B cell (primary cell): Measurements from ENCODE around the gene COL5A2. TPM values are rescaled to one million over a fixed set of nuclear protein-coding genes. Genes with fewer than 3 reads are reported as not detected.

Experiments used
- ATAC-seq: fragments of 200-7000 bp; cut with Tn5 transposase; one replicate; pipeline ENCODE4 v1.10.0; 2021; ENCODE audit warnings: low read depth, mild to moderate bottlenecking, moderate number of reproducible peaks, moderate library complexity
- CTCF ChIA-PET: fragments of 350-600 bp; sonication (Branson Sonifier 250); formaldehyde crosslinking; loops from one replicate; lab custom pipeline; 2021; ENCODE audit warnings: antibody characterized with exemption, inconsistent platforms; lab: Charles Lee
- POLR2A ChIA-PET: fragments of 350-600 bp; sonication (Branson Sonifier 250); formaldehyde crosslinking; loops from one replicate; lab custom pipeline; 2021; ENCODE audit warnings: antibody characterized with exemption; lab: Charles Lee
- DNase-seq: peaks from one replicate; pipeline ENCODE4 v3.0.0; 2013
- H2AFZ ChIP-seq: 2 replicates; pipeline ENCODE4 v1.6.1; 2012; ENCODE audit warnings: mild to moderate bottlenecking, low read depth, low read length; ENCODE audit not compliant: insufficient read depth, poor library complexity, severe bottlenecking
- H3K27ac ChIP-seq, 2 donors: 1 replicate in 1 of 2; 2 replicates in 1 of 2; pipeline ENCODE4 v1.5.1; 2012 to 2013; ENCODE audit warnings: low read length in 2 of 2, mild to moderate bottlenecking in 2 of 2, moderate library complexity in 1 of 2
- H3K27me3 ChIP-seq, 4 experiments: fragments of 200-600 bp in 1 of 4; sonication (generic) in 1 of 4; replicated peaks in 1 of 4; 1 replicate in 2 of 4; 2 replicates in 2 of 4; pipeline versions ENCODE4 v1.6.1 to v1.7.0; 2013 to 2016; ENCODE audit warnings: low read length in 3 of 4, mild to moderate bottlenecking in 2 of 4, mixed read lengths in 1 of 4, moderate library complexity in 1 of 4; ENCODE audit not compliant: insufficient read depth in 4 of 4, control insufficient read depth in 3 of 4; ENCODE audit errors: control extremely low read depth in 1 of 4
- H3K36me3 ChIP-seq, 2 experiments: replicated peaks in 1 of 2; 1 replicate in 1 of 2; 2 replicates in 1 of 2; pipeline versions ENCODE4 v1.6.1 to v1.7.1; 2013; ENCODE audit warnings: low read length in 1 of 2; ENCODE audit not compliant: insufficient read depth in 2 of 2, control insufficient read depth in 1 of 2; ENCODE audit errors: control extremely low read depth in 1 of 2, extremely low read depth in 1 of 2
- H3K4me1 ChIP-seq, 2 donors: fragments of 200-600 bp in 1 of 2; sonication (generic) in 1 of 2; 1 replicate in 1 of 2; 2 replicates in 1 of 2; pipeline versions ENCODE4 v1.5.1 to v1.6.1; 2013 to 2017; ENCODE audit warnings: low read length in 2 of 2; ENCODE audit not compliant: control insufficient read depth in 2 of 2, insufficient read depth in 2 of 2
- H3K4me2 ChIP-seq: replicated peaks from 2 replicates; pipeline ENCODE3; 2012; ENCODE audit warnings: mild to moderate bottlenecking, low read depth, low read length; ENCODE audit not compliant: poor library complexity, severe bottlenecking
- H3K4me3 ChIP-seq, 5 experiments: fragments of 200-600 bp in 1 of 5; sonication (generic) in 1 of 5; 1 replicate in 3 of 5; 2 replicates in 2 of 5; pipeline versions ENCODE4 v1.5.1 to v1.7.0; 2011 to 2016; ENCODE audit warnings: low read length in 4 of 5, mild to moderate bottlenecking in 4 of 5, low read depth in 2 of 5, control low read depth in 1 of 5, moderate library complexity in 1 of 5; ENCODE audit not compliant: insufficient read depth in 1 of 5; ENCODE audit errors: control extremely low read depth in 1 of 5, extremely low read depth in 1 of 5
- H3K79me2 ChIP-seq: fragments of 200-600 bp; sonication (generic); one replicate; pipeline ENCODE4 v1.6.0; 2016; ENCODE audit warnings: low read length; ENCODE audit not compliant: control insufficient read depth, insufficient read depth
- H3K9ac ChIP-seq: fragments of 200-600 bp; sonication (generic); 2 replicates; pipeline ENCODE4 v1.6.1; 2017; ENCODE audit warnings: mild to moderate bottlenecking, low read length, moderate library complexity
- H3K9me3 ChIP-seq, 3 donors: one replicate each; pipeline versions ENCODE4 v1.6.1 to v1.7.1; 2013; ENCODE audit warnings: low read length in 2 of 3; ENCODE audit not compliant: control insufficient read depth in 2 of 3, insufficient read depth in 1 of 3; ENCODE audit errors: control extremely low read depth in 1 of 3
- H4K20me1 ChIP-seq: 2 replicates; pipeline ENCODE4 v1.6.0; 2012; ENCODE audit warnings: mild to moderate bottlenecking, low read length; ENCODE audit not compliant: insufficient read depth, control insufficient read depth, poor library complexity, severe bottlenecking
- H3K27ac Mint-ChIP-seq: one replicate; pipeline ENCODE4 v1.8.0; 2021; ENCODE audit warnings: mixed read lengths
- H3K27me3 Mint-ChIP-seq: one replicate; pipeline ENCODE4 v1.8.0; 2021; ENCODE audit warnings: mixed read lengths
- H3K4me1 Mint-ChIP-seq: one replicate; pipeline ENCODE4 v1.8.0; 2021; ENCODE audit warnings: mixed read lengths
- H3K4me3 Mint-ChIP-seq: one replicate; pipeline ENCODE4 v1.8.0; 2021; ENCODE audit warnings: mixed read lengths
- H3K9me3 Mint-ChIP-seq: one replicate; pipeline ENCODE4 v1.8.0; 2022; ENCODE audit warnings: mixed read lengths; ENCODE audit not compliant: insufficient read depth
- EZH2 ChIP-seq: IDR thresholded peaks from 2 replicates; pipeline ENCODE4 v1.6.1; 2012; ENCODE audit warnings: borderline replicate concordance, low read depth, mild to moderate bottlenecking, moderate library complexity, low read length; ENCODE audit not compliant: insufficient read depth, poor library complexity, severe bottlenecking
- WGBS: methylation state at CpG from one replicate; pipeline ENCODE4 v1.1.5; 2013; ENCODE audit warnings: missing lambda C conversion rate; ENCODE audit not compliant: insufficient coverage; 5-methylcytosine and 5-hydroxymethylcytosine counted together
- intact Hi-C: fragments of 100-400 bp; cut with micrococcal nuclease; formaldehyde crosslinking; loops from one replicate; pipeline ENCODE4 v1.10.0; 2022
- polyA plus RNA-seq: library from polyadenylated mRNA; depleted of rRNA; stranded (reverse); fragments of >200 nt; gene quantifications from 2 replicates; pipeline ENCODE4 v1.2.3, GENCODE V29; 2012
- total RNA-seq, 2 donors: library from RNA; stranded (reverse); fragments of 120-200 nt in 1 of 2; gene quantifications; 1 replicate in 1 of 2; 2 replicates in 1 of 2; pipeline versions ENCODE4 v1.2.3 to v1.2.4, GENCODE V29; 2013 to 2022
- TF ChIP-seq, protein P1 (sequence below): fragments of 200-600 bp; IDR thresholded peaks from one replicate; pipeline ENCODE4 v1.8.0; 2022; ENCODE audit warnings: antibody characterized with exemption, mild to moderate bottlenecking

The COL5A2 gene
- total and polyA plus RNA-seq, 2 donors (not counting 1 experiment from before 2014, with no cell fraction given), result 0.44 to 0.45 TPM

DNA sequence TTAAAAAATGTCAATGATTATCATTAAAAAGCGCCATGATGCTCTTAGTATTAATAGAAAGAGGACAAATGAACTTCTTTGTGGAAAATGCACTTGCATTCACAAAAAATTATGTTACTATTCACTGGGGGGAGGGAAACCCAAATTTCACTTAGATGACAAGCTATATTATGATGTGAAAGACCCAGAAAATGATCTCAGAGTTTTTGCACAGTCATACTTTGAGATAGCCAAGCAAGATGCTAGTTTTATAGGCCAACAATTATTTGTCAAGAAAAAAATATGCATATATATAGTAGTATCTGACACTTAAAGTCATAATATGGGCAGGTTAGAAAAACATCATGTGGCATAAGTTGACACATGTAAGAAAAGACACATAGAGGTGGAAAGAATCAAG, 31.6 kb downstream of the COL5A2 start:
- no peaks in the 10 kb centered on the region for H3K9me3 ChIP-seq
- no peaks in the 10 kb centered on the region for H3K4me1 Mint-ChIP-seq
- no peak overlapping the region for H3K27ac Mint-ChIP-seq
- H2AFZ ChIP-seq, result no peak overlapping the region
- no peaks in the 10 kb centered on the region for H3K9me3 Mint-ChIP-seq
- H3K4me1 ChIP-seq, result no peaks in the 10 kb centered on the region
- intact Hi-C loops, result no loop called here
- DNase-seq, result no peak
- no peak overlapping the region for H3K27ac ChIP-seq
- no peaks in the 10 kb centered on the region for H4K20me1 ChIP-seq
- H3K79me2 ChIP-seq, result no peaks in the 10 kb centered on the region
- ChIA-PET POLR2A (no interaction called here), CTCF (no interaction called here)
- H3K4me3 ChIP-seq, result no peak overlapping the region
- no CpG with 5 or more reads among the region's 1 CpG for WGBS
- no peak for TF ChIP-seq EZH2
- TF ChIP-seq, protein P1, sequence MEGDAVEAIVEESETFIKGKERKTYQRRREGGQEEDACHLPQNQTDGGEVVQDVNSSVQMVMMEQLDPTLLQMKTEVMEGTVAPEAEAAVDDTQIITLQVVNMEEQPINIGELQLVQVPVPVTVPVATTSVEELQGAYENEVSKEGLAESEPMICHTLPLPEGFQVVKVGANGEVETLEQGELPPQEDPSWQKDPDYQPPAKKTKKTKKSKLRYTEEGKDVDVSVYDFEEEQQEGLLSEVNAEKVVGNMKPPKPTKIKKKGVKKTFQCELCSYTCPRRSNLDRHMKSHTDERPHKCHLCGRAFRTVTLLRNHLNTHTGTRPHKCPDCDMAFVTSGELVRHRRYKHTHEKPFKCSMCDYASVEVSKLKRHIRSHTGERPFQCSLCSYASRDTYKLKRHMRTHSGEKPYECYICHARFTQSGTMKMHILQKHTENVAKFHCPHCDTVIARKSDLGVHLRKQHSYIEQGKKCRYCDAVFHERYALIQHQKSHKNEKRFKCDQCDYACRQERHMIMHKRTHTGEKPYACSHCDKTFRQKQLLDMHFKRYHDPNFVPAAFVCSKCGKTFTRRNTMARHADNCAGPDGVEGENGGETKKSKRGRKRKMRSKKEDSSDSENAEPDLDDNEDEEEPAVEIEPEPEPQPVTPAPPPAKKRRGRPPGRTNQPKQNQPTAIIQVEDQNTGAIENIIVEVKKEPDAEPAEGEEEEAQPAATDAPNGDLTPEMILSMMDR, result no peak
- no peak overlapping the region for H3K4me2 ChIP-seq
- H3K9ac ChIP-seq, result no peak overlapping the region
- H3K36me3 ChIP-seq, result no peaks in the 10 kb centered on the region
- no peak for ATAC-seq
- H3K27me3 Mint-ChIP-seq, result no peaks in the 10 kb centered on the region
- H3K27me3 ChIP-seq, result no peaks in the 10 kb centered on the region
- H3K4me3 Mint-ChIP-seq, result no peak overlapping the region

DNA sequence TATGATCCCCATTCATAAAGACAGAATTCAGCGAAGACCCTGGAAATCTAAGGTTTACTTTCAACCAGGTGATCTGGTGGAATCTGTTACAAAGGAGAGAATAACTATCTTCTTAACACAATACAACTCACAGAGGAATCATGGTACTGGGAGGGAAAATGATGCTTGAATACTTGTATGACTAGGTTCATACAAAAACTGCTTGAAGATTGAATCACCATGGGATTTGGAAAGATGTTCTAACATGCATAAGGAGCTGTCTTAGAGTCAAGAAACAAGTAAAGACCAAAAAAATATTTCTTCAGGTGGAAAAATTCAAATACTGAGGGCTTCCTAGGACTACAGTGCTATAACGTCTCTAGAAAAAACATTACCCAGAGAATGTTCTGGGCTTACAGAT, 32.2 kb downstream of the COL5A2 start:
- Mint-ChIP-seq H3K4me3 (no peak overlapping the region), H3K27me3 (no peaks in the 10 kb centered on the region), H3K4me1 (no peaks in the 10 kb centered on the region), H3K27ac (no peak overlapping the region), H3K9me3 (no peaks in the 10 kb centered on the region)
- no peak overlapping the region for H2AFZ ChIP-seq
- H3K4me2 ChIP-seq, result no peak overlapping the region
- no peaks in the 10 kb centered on the region for H3K9me3 ChIP-seq
- H4K20me1 ChIP-seq, result no peaks in the 10 kb centered on the region
- no peak for TF ChIP-seq EZH2
- TF ChIP-seq, protein P1, result no peak
- ATAC-seq (no peak), DNase-seq (no peak)
- no peaks in the 10 kb centered on the region for H3K27me3 ChIP-seq
- H3K79me2 ChIP-seq, result no peaks in the 10 kb centered on the region
- ChIA-PET CTCF (no interaction called here), POLR2A (no interaction called here)
- no peaks in the 10 kb centered on the region for H3K4me1 ChIP-seq
- H3K9ac ChIP-seq, result no peak overlapping the region
- intact Hi-C loops, result no loop called here
- no CpG with 5 or more reads among the region's 2 CpGs for WGBS
- no peaks in the 10 kb centered on the region for H3K36me3 ChIP-seq
- no peak overlapping the region for H3K4me3 ChIP-seq
- no peak overlapping the region for H3K27ac ChIP-seq
